Measurements from ENCODE around the gene INS. TPM values are rescaled to one million over a fixed set of nuclear protein-coding genes. Genes with fewer than 3 reads are reported as not detected.

The INS gene
- polyA plus RNA-seq, 1 experiment = not detected

- no peak overlapping the region for H3K4me3 ChIP-seq (ENCODE audit: low read depth, low read length)
- no peak overlapping the region for H3K27ac ChIP-seq (ENCODE audit: low read depth, low read length)
- CTCF ChIA-PET = no interaction called here
- DNase-seq (ENCODE audit: low read depth, low spot score) = no peak
- peaks cover 4% of the 10 kb centered on the region; the same call in 1 of the 2 replicates for H3K9me3 ChIP-seq (ENCODE audit: control insufficient read depth, insufficient read depth, low read length)
- TF ChIP-seq CTCF (IDR thresholded peaks at IDR 0.05; ENCODE audit: low read depth, low read length) = no peak
- POLR2A ChIA-PET = no interaction called here
- peaks cover 19% of the 10 kb centered on the region for H3K27me3 ChIP-seq (ENCODE audit: control insufficient read depth, insufficient read depth, low read length)
Measured at GRCh38 chr11:2205214-2205720, 44.3 kb upstream of the INS start.

- DNase-seq (ENCODE audit: low read depth, low spot score) = no peak
- Histone ChIP-seq H3K9me3 (ENCODE audit: control insufficient read depth, insufficient read depth, low read length) (peaks cover 4% of the 10 kb centered on the region; the same call in 1 of the 2 replicates), H3K27ac (ENCODE audit: low read depth, low read length) (no peak overlapping the region), H3K27me3 (ENCODE audit: control insufficient read depth, insufficient read depth, low read length) (peaks cover 19% of the 10 kb centered on the region), H3K4me3 (ENCODE audit: low read depth, low read length) (no peak overlapping the region)
- POLR2A ChIA-PET = no interaction called here
- no peak for TF ChIP-seq CTCF (IDR thresholded peaks at IDR 0.05; ENCODE audit: low read depth, low read length)
- CTCF ChIA-PET = no interaction called here
Measured at GRCh38 chr11:2204361-2205213, 43.6 kb upstream of the INS start.

DNA sequence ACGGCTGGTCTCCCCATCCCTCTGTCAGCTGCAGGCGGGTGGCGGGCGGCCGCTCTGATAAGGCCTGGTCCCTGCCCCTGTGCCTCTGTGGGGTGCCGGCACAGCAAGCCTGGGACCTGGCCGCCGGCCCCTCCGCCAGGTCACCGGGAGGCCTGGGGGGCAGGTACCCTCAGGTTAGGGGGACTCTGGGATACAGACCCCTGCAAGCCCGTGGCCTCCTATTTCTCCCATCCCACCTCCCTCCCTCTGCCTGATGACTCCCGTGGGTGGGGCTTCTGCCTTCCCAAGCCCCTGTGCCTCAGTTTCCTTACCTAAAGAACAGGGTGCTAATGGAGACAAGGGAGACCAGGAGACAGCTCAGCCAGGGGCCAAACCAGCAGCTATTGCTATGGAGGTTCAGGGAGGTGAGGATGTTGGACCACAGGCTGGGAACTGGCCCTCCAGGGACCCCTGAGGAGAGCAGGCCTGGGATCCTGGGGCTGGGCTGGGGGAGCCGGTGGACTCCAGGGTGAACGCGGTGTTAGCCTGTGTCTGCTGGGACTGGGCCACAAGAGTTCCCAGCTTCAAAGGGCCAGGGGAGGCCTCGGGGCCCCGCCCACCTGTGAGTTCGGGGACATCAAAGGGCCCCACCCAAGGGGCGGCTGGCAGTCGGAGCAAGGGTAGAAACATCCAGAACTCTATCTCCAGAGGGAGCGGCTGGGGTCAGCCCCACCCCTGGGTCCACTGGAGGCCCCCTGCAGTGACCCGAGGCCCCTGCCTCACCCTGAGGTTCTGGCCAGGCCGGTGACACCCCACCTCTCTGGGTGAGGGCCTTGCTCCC, 42.6 kb upstream of the INS start:
- Histone ChIP-seq H3K4me3 (ENCODE audit: low read depth, low read length) (no peak overlapping the region), H3K9me3 (ENCODE audit: control insufficient read depth, insufficient read depth, low read length) (peaks cover 4% of the 10 kb centered on the region; the same call in 1 of the 2 replicates), H3K27me3 (ENCODE audit: control insufficient read depth, insufficient read depth, low read length) (peaks cover 16% of the 10 kb centered on the region), H3K27ac (ENCODE audit: low read depth, low read length) (no peak overlapping the region)
- DNase-seq (ENCODE audit: low read depth, low spot score) = no peak
- CTCF ChIA-PET = interaction anchor here (0.8 kb wide), 1 partner anchor 216 kb away, joined by 4 read pairs; no protein-coding TSS in a partner anchor
- POLR2A ChIA-PET = no interaction called here
- TF ChIP-seq CTCF (IDR thresholded peaks at IDR 0.05; ENCODE audit: low read depth, low read length) = no peak

DNA sequence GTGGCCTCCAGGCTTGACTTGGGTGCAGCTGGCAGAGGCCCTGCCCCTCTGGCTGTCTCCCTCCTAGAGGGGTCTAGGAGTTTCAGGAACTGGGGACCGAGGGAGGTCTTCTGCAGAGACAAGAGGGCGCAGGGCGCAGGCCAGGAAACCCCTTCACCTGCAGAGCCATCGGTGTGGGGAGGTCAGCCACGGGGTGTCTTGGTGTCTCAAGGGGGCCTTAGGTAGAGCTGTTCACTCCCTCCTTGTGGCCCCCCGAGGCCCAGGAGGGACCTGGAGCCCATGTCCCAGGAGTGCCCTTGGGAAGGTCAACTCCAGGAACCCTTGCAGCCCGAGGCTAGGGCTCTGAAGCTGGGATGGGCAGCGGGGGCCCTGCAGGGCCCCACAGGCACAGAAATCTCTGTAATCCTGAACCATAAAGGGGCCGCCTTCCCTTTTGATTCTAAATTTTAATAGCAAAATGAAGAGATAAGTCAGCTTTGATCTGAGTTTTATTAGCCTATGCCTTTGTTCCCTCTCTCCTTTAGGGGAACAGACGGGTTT, 42.0 kb upstream of the INS start:
- Histone ChIP-seq H3K27ac (ENCODE audit: low read depth, low read length) (no peak overlapping the region), H3K27me3 (ENCODE audit: control insufficient read depth, insufficient read depth, low read length) (peaks cover 15% of the 10 kb centered on the region), H3K9me3 (ENCODE audit: control insufficient read depth, insufficient read depth, low read length) (peaks cover 4% of the 10 kb centered on the region; the same call in 1 of the 2 replicates), H3K4me3 (ENCODE audit: low read depth, low read length) (no peak overlapping the region)
- ChIA-PET CTCF (interaction anchor here (0.8 kb wide), 1 partner anchor 216 kb away, joined by 4 read pairs; no protein-coding TSS in a partner anchor), POLR2A (no interaction called here)
- no peak for TF ChIP-seq CTCF (IDR thresholded peaks at IDR 0.05; ENCODE audit: low read depth, low read length)
- DNase-seq (ENCODE audit: low read depth, low spot score) = no peak

Data from AG04450 (cell line).